Measurements from ENCODE around the gene GSC2.

The GSC2 gene

GRCh38 chr22:19152942-19153883 lies 3.1 kb upstream of the GSC2 start:
- DNase-seq (ENCODE audit: low spot score) = no peak

DNA sequence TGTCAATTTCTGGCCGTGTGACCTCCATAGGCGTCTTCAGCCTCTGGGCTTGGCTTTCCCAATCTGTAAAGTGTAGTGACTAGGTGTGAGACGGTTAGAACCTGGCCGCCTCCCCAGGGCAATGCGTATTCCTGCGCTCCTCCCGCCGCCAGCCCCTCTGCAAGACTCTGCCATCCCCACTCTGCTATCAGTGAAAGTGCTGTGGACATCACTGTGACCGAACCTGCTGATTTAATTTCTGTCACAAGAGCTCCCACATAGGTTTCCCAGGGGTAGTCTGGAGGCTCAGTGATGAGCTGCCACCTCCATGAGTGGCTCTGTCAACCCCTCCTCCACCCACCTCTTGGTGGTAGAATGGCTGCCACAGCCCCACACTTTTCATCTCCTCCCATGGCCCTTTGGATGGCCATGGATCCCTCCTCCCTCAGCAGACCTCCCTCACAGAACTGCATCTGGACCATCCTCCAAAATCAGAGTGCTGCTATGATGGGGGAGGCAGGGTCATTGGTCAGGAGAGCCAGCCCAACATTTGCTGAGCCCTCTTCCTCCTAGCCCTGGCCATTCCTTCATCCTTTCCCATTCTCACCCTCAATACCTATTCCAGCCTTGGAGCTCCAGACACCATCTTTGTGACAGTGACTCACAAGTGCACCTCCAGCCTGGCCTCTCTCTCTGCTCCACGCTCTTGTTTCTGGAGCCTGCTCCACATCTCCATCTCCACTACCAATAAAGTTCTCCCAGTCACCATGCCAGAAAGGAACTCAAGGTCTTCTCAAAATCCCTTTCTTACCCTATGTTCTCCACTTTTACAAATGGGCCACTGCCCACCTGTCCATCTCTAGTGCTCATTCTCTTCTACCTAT lies 1.5 kb upstream of the GSC2 start:
- no peak for DNase-seq (ENCODE audit: low spot score)

DNA sequence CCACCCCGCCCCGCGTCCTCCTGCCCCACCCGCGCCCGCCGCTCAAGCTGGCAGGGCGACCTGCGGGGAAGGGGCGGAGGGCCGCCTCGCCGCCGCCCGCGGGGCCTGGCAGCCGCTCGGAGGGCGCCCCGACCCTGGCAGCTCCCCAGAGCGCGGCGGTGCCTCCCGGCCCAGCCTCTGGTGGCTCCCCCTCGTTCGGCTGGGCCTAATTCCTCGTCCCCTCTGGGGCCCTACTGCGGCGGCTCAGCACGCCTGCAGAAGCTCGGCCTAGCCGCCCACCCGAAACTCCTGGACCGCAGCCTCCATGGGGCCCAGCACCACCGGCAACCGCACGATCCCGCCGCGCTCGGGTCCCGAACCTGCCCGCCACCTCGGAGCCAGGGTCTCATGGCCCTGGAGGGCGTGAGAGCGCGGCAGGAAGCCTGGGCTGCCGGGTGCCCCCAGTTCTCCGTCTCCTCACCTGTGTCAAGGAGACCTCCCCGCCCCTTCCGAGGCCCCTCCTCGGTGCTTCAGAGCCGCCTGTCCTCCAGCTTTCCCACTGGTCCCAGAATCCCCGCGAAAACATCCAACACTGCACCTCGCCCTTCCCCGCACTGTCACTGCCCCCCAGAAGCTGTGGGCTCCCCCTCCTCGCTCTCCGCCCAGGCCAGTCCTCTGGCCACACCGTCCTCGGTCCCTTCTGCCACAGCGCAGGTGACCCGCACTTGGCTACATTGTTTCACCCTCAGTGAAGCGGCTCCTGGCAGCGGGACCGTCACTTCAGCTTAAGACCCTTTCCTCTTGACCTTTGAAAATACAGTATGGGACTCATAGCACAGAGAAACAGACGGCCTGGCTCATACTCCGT lies 613 bp upstream of the GSC2 start:
- DNase-seq (ENCODE audit: low spot score) = no peak

GRCh38 chr22:19149047-19149883 lies 827 bp downstream of the GSC2 start:
- DNase-seq (ENCODE audit: low spot score) = no peak

GRCh38 chr22:19148417-19149046 lies 1.6 kb downstream of the GSC2 start:
- DNase-seq (ENCODE audit: low spot score) = no peak

GRCh38 chr22:19147195-19147780 lies 2.8 kb downstream of the GSC2 start:
- DNase-seq (ENCODE audit: low spot score) = no peak

GRCh38 chr22:19146215-19146968 lies 3.7 kb downstream of the GSC2 start:
- no peak for DNase-seq (ENCODE audit: low spot score)

DNA sequence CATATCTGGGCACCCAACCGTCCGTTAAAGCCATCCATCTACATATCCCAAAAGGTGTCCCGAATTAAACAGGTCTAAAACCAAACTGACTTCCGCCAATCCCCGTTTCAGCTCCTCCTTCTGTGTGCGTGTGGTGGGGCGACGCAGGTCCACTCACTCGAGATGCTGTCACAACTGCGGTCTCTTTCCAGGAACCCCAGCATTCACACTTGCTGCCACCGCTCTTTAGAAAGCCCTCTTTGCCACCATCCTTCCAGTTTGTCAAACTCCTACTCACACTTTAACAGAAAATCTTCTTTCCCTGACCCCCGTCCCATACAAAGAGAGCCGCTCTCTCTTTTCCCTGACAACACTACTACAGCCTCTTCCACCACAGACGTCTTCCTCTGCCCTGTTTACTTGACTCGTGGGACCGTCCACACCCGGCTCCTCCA lies 6.1 kb downstream of the GSC2 start:
- DNase-seq (ENCODE audit: low spot score) = no peak

- no peak for DNase-seq (ENCODE audit: low spot score)
Measured at GRCh38 chr22:19143212-19143611, 6.9 kb downstream of the GSC2 start.

DNA sequence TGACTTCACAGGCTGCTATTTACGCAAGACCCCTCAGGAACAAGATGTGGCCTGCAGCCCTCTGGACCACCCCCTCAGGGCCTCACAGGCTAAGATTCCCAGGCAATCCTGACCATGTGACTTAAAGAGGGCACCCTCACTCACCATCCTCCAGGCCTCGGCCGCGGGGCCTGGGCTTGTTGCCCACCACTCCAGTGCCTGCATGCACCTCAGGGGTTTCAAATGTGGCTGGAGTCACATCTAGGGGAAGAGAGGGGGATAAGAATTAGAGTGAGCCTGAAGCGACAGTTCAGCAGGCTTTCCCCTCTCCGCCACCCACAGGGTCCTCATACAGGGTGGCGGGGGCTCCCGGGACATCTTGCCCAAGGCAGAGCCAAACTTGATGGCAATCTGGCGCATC lies 7.7 kb downstream of the GSC2 start:
- no peak for DNase-seq (ENCODE audit: low spot score)

DNA sequence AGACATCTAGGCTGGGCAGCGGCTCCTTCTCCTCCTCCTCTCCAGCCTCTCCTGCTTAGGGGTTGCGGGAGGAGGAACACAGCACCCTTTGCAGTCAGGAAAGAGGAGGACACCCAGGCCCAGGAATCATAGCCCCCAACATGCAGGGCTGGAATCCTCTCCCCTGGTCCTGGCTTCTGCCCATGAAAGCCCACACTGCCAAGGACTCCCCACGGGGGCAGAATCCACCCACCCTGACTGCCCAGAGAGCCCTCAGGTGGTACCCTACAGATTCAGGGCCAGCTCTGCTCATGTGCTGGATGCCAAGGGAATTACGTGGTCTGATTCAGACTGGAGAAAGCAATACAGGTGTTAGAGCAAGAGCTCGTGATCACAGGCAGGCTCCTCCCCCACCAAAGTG lies 10.1 kb downstream of the GSC2 start:
- no peak for DNase-seq (ENCODE audit: low spot score)

DNA sequence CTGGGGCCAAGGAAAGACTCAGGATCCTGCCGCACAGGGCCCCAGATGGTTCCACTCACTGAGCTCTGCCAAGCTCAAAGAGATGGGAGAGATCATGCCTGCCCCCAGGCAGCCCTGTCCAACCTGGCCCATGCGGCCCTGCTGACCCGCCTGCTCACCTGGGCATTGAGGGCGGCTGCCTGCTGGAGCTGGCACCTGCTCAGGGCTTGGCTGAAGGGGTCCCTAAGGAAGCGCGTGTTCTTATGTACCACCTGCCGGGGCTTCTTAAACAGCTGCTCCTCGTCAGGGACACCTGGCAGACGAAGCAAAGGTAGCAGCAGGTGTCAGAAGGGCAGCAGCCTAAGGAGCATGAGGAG lies 11.1 kb downstream of the GSC2 start:
- DNase-seq (ENCODE audit: low spot score) = no peak

DNA sequence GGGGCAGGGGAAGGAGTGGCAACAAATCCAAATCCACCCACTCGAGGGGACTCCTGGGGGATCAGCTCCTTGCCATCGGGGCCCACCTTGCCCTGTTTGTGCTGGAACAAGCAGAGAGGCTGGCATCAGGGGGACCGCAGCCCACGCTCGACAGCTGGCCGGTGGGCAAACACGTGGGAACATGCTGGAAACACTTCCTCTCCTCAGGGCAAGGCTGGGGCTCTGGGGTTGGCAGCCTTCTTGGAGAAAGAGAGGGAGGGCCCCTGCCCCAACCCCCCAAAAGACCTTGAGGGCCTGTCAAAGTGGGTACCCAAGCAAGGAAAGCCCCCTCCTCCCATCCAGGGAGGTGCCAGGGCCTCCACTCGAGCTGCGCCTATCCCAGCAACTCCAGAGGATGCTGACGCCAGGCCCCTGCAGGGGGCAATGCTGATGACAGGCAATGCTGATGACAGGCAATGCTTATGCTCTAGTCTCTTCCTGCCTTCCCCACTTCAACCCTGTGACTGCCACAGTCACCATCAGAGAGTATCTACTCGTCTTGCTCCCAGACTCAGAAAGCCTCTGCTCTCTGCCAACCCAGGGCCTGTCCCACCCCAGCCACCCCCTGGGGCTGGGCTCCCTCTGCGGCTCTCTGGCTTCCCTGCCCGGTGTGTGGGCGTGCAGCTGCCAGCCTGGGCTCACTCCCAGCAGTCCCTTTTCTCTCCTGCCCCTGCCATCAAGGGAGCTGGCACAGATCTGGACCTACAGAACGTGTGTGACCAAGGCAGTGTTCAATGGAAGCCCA lies 11.7 kb downstream of the GSC2 start:
- DNase-seq (ENCODE audit: low spot score) = no peak

GRCh38 chr22:19137384-19138216 lies 12.5 kb downstream of the GSC2 start:
- DNase-seq (ENCODE audit: low spot score) = no peak

- no peak for DNase-seq (ENCODE audit: low spot score)
Measured at GRCh38 chr22:19136915-19137314, 13.2 kb downstream of the GSC2 start.

- DNase-seq (ENCODE audit: low spot score) = no peak
Measured at GRCh38 chr22:19134874-19135273, 15.2 kb downstream of the GSC2 start.

- DNase-seq (ENCODE audit: low spot score) = no peak
Measured at GRCh38 chr22:19134176-19134831, 15.8 kb downstream of the GSC2 start.

Measured in pons (tissue), 1 donor.